Measurements from ENCODE around the gene APPBP2.
A peak's percentile ranks its signal among the peaks of the same experiment; 100 is the strongest.
"Not testable (repeated sequence)": the region's sequence is repeated elsewhere in the genome, so short reads cannot be mapped to it uniquely, and the experiment has no call there.

APPBP2 gene

GRCh38 chr17:60493847-60494321 lies 32.2 kb downstream of the APPBP2 start:
- no peak for DNase-seq (ENCODE audit: low read depth)

- DNase-seq (ENCODE audit: low read depth): no peak
Measured at GRCh38 chr17:60491771-60492170, 34.3 kb downstream of the APPBP2 start.

GRCh38 chr17:60490594-60490993 lies 35.4 kb downstream of the APPBP2 start:
- DNase-seq (ENCODE audit: low read depth): not testable (repeated sequence)

GRCh38 chr17:60481604-60482003 lies 44.4 kb downstream of the APPBP2 start:
- no peak for DNase-seq (ENCODE audit: low read depth)

- no peak for DNase-seq (ENCODE audit: low read depth)
Measured at GRCh38 chr17:60473788-60474187, 52.3 kb downstream of the APPBP2 start.

GRCh38 chr17:60472449-60472848 lies 53.6 kb downstream of the APPBP2 start:
- no peak for DNase-seq (ENCODE audit: low read depth)

- DNase-seq (ENCODE audit: low read depth): no peak
Measured at GRCh38 chr17:60471451-60471850, 54.6 kb downstream of the APPBP2 start.

- DNase-seq (ENCODE audit: low read depth): no peak
Measured at GRCh38 chr17:60468371-60468770, 57.7 kb downstream of the APPBP2 start.

- no peak for DNase-seq (ENCODE audit: low read depth)
Measured at GRCh38 chr17:60464343-60464742, 61.7 kb downstream of the APPBP2 start.

- DNase-seq (ENCODE audit: low read depth): no peak
Measured at GRCh38 chr17:60463157-60463835, 62.7 kb downstream of the APPBP2 start.

GRCh38 chr17:60461584-60461983 lies 64.5 kb downstream of the APPBP2 start:
- DNase-seq (ENCODE audit: low read depth): no peak

GRCh38 chr17:60457148-60457547 lies 68.9 kb downstream of the APPBP2 start:
- DNase-seq (ENCODE audit: low read depth): no peak

GRCh38 chr17:60455378-60455777 lies 70.7 kb downstream of the APPBP2 start:
- DNase-seq (ENCODE audit: low read depth): no peak

GRCh38 chr17:60451965-60452364 lies 74.1 kb downstream of the APPBP2 start:
- DNase-seq (ENCODE audit: low read depth): no peak

- DNase-seq (ENCODE audit: low read depth): no peak
Measured at GRCh38 chr17:60451071-60451470, 75.0 kb downstream of the APPBP2 start.

- DNase-seq (ENCODE audit: low read depth): no peak
Measured at GRCh38 chr17:60447375-60447774, 78.7 kb downstream of the APPBP2 start.

GRCh38 chr17:60445144-60445543 lies 80.9 kb downstream of the APPBP2 start:
- no peak for DNase-seq (ENCODE audit: low read depth)

GRCh38 chr17:60443713-60444112 lies 82.3 kb downstream of the APPBP2 start:
- DNase-seq (ENCODE audit: low read depth): no peak

GRCh38 chr17:60442271-60443173 lies 83.5 kb downstream of the APPBP2 start:
- DNase-seq (ENCODE audit: low read depth): no peak

GRCh38 chr17:60439501-60439900 lies 86.5 kb downstream of the APPBP2 start:
- DNase-seq (ENCODE audit: low read depth): no peak

GRCh38 chr17:60436676-60437075 lies 89.4 kb downstream of the APPBP2 start:
- no peak for DNase-seq (ENCODE audit: low read depth)

GRCh38 chr17:60435244-60436167 lies 90.5 kb downstream of the APPBP2 start:
- DNase-seq (ENCODE audit: low read depth): peak; percentile 26

Measured in stimulated activated CD8-positive, alpha-beta memory T cell treated with anti-CD3 and anti-CD28 coated beads, Interleukin-15, amount 100 ng/mL, for 1 hour (primary cell).